ENCODE measurements around the gene BTBD16. TPM values are rescaled to one million over a fixed set of nuclear protein-coding genes. Genes with fewer than 3 reads are reported as not detected.

BTBD16 gene
- total and polyA plus RNA-seq, 2 of the 13 experiments (the other 11 are each of a cell fraction or from before 2014, with no cell fraction given) = 5.0 to 11.9 TPM

GRCh38 chr10:122344741-122345258 lies 73.7 kb downstream of the BTBD16 start (continued):
- TF ChIP-seq HMG20A (CRISPR knock-in tag; IDR thresholded peaks at IDR 0.05; ENCODE audit: borderline replicate concordance) (peak; percentile 76; the same call in 1 of the 2 replicates), PAXIP1 (CRISPR knock-in tag; conservative IDR thresholded peaks at IDR 0.05) (peak; percentile 85), GABPB1 (CRISPR knock-in tag; IDR thresholded peaks at IDR 0.05) (peak; percentile 34; the same call in 1 of the 2 replicates), ZFP91 (CRISPR knock-in tag; IDR thresholded peaks at IDR 0.05; ENCODE audit: borderline replicate concordance) (peak; percentile 26; the same call in 1 of the 2 replicates), ZBTB38 (CRISPR knock-in tag; IDR thresholded peaks at IDR 0.05) (peak; percentile 87; the same call in 1 of the 2 replicates), NFE2L2 (IDR thresholded peaks at IDR 0.05; ENCODE audit: low read length) (no peak), ZFP36L1 (CRISPR knock-in tag; IDR thresholded peaks at IDR 0.05) (peak; percentile 73; the same call in 1 of the 2 replicates), SALL1 (CRISPR knock-in tag; IDR thresholded peaks at IDR 0.05) (peak; percentile 86), TOPORS (CRISPR knock-in tag; IDR thresholded peaks at IDR 0.05) (no peak), TAF1 (CRISPR knock-in tag; IDR thresholded peaks at IDR 0.05) (peak; percentile 41; the same call in 1 of the 2 replicates), GFI1 (CRISPR knock-in tag; IDR thresholded peaks at IDR 0.05; ENCODE audit: borderline replicate concordance) (peak; percentile 94), ZNF18 (CRISPR knock-in tag; IDR thresholded peaks at IDR 0.05; ENCODE audit: insufficient replicate concordance) (peak; percentile 74), SMAD3 (CRISPR knock-in tag; IDR thresholded peaks at IDR 0.05) (peak; percentile 31; the same call in 1 of the 2 replicates), ZNF124 (CRISPR knock-in tag; IDR thresholded peaks at IDR 0.05) (peak; percentile 70; the same call in 1 of the 2 replicates), ZNF614 (CRISPR knock-in tag; IDR thresholded peaks at IDR 0.05; ENCODE audit: borderline replicate concordance) (peak; percentile 61), HNF4G (IDR thresholded peaks at IDR 0.05; ENCODE audit: borderline replicate concordance, low read depth, low read length) (peak; percentile 85), HNF4G (CRISPR knock-in tag; IDR thresholded peaks at IDR 0.05; ENCODE audit: borderline replicate concordance, low read depth) (peak; percentile 90; the same call in 1 of the 2 replicates), ZNF878 (CRISPR knock-in tag; IDR thresholded peaks at IDR 0.05) (peak; percentile 76)
- TF ChIP-seq, protein P1, sequence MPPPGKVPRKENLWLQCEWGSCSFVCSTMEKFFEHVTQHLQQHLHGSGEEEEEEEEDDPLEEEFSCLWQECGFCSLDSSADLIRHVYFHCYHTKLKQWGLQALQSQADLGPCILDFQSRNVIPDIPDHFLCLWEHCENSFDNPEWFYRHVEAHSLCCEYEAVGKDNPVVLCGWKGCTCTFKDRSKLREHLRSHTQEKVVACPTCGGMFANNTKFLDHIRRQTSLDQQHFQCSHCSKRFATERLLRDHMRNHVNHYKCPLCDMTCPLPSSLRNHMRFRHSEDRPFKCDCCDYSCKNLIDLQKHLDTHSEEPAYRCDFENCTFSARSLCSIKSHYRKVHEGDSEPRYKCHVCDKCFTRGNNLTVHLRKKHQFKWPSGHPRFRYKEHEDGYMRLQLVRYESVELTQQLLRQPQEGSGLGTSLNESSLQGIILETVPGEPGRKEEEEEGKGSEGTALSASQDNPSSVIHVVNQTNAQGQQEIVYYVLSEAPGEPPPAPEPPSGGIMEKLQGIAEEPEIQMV (CRISPR knock-in tag; IDR thresholded peaks at IDR 0.05; ENCODE audit: low read depth) = no peak

All from HepG2 (cell line).